Parathyroid adenoma (tissue), 2 donors: ENCODE data around the gene NR0B1.

Experiments
- H2AFZ ChIP-seq: fragments of 300-600 bp; sonication (generic); one replicate; pipeline ENCODE4 v1.7.0; 2017; ENCODE audit warnings: antibody characterized with exemption, mild to moderate bottlenecking
- H3K27ac ChIP-seq: fragments of 300-600 bp; sonication (generic); one replicate; pipeline ENCODE4 v1.7.0; 2017
- H3K27me3 ChIP-seq: fragments of 300-600 bp; sonication (generic); one replicate; pipeline ENCODE4 v1.7.0; 2017; ENCODE audit warnings: low read length; ENCODE audit not compliant: control insufficient read depth, insufficient read depth
- H3K36me3 ChIP-seq: fragments of 300-600 bp; sonication (generic); one replicate; pipeline ENCODE4 v1.7.0; 2017; ENCODE audit warnings: low read length; ENCODE audit not compliant: control insufficient read depth, insufficient read depth
- H3K4me1 ChIP-seq: fragments of 300-600 bp; sonication (generic); one replicate; pipeline ENCODE4 v1.7.0; 2017; ENCODE audit warnings: control low read depth
- H3K4me2 ChIP-seq: fragments of 300-600 bp; sonication (generic); one replicate; pipeline ENCODE4 v1.7.0; 2017; ENCODE audit warnings: low read length
- H3K4me3 ChIP-seq: fragments of 300-600 bp; sonication (generic); one replicate; pipeline ENCODE4 v1.7.0; 2017; ENCODE audit warnings: low read depth, low read length
- H3K79me2 ChIP-seq: fragments of 300-600 bp; sonication (generic); one replicate; pipeline ENCODE4 v1.7.0; 2017; ENCODE audit warnings: control low read depth
- H3K9ac ChIP-seq: fragments of 300-600 bp; sonication (generic); one replicate; pipeline ENCODE4 v1.7.0; 2017; ENCODE audit warnings: mild to moderate bottlenecking
- H3K9me3 ChIP-seq: fragments of 300-600 bp; sonication (generic); one replicate; pipeline ENCODE4 v1.7.0; 2017; ENCODE audit warnings: low read length; ENCODE audit not compliant: control insufficient read depth
- TF ChIP-seq, protein P1 (sequence below): fragments of 300-600 bp; sonication (generic); IDR thresholded peaks from one replicate; pipeline ENCODE4 v1.7.0; 2017; ENCODE audit warnings: antibody characterized with exemption, mild to moderate bottlenecking
- donor health status: primary hyperparathyroidism.

The NR0B1 gene

DNA sequence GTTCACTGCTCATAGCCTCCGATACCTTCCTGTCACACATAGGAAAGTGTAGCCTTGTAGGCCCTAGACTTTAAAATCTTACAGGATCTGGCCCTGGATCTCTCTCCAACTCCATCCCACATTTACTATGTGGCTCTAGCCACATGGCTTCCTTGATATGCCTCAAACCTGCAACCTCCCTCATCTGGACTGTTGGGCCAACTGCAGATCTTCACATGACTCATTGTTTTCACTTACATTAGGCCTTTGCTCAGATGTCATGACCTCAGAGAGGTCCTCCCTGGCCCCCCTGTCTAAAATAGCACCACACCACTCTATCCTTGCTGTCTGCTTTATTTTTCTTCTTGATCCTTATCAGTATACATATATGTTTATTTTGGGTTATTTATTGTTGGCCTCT lies 8.1 kb upstream of the NR0B1 start:
- TF ChIP-seq, protein P1, sequence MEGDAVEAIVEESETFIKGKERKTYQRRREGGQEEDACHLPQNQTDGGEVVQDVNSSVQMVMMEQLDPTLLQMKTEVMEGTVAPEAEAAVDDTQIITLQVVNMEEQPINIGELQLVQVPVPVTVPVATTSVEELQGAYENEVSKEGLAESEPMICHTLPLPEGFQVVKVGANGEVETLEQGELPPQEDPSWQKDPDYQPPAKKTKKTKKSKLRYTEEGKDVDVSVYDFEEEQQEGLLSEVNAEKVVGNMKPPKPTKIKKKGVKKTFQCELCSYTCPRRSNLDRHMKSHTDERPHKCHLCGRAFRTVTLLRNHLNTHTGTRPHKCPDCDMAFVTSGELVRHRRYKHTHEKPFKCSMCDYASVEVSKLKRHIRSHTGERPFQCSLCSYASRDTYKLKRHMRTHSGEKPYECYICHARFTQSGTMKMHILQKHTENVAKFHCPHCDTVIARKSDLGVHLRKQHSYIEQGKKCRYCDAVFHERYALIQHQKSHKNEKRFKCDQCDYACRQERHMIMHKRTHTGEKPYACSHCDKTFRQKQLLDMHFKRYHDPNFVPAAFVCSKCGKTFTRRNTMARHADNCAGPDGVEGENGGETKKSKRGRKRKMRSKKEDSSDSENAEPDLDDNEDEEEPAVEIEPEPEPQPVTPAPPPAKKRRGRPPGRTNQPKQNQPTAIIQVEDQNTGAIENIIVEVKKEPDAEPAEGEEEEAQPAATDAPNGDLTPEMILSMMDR = no peak

GRCh38 chrX:30313322-30313721 lies 4.1 kb upstream of the NR0B1 start:
- H3K27me3 ChIP-seq = no peaks in the 10 kb centered on the region
- H3K27ac ChIP-seq = no peak overlapping the region
- H3K36me3 ChIP-seq = no peaks in the 10 kb centered on the region
- H3K9me3 ChIP-seq = no peaks in the 10 kb centered on the region
- H3K4me3 ChIP-seq = no peak overlapping the region
- no peak overlapping the region for H2AFZ ChIP-seq
- H3K9ac ChIP-seq = no peak overlapping the region
- H3K4me2 ChIP-seq = no peak overlapping the region
- TF ChIP-seq, protein P1 = no peak
- no peaks in the 10 kb centered on the region for H3K4me1 ChIP-seq
- H3K79me2 ChIP-seq = no peaks in the 10 kb centered on the region

More for the DNA sequence above, 8.1 kb upstream of the NR0B1 start:
- Histone ChIP-seq H3K79me2 (no peaks in the 10 kb centered on the region), H3K27me3 (no peaks in the 10 kb centered on the region), H3K4me2 (no peak overlapping the region), H3K9ac (no peak overlapping the region), H3K36me3 (no peaks in the 10 kb centered on the region), H3K4me3 (no peak overlapping the region), H2AFZ (no peak overlapping the region), H3K4me1 (no peaks in the 10 kb centered on the region), H3K27ac (no peak overlapping the region), H3K9me3 (no peaks in the 10 kb centered on the region)

GRCh38 chrX:30312858-30313257 lies 3.7 kb upstream of the NR0B1 start:
- H3K36me3 ChIP-seq = no peaks in the 10 kb centered on the region
- no peak overlapping the region for H3K9ac ChIP-seq
- no peaks in the 10 kb centered on the region for H3K9me3 ChIP-seq
- no peaks in the 10 kb centered on the region for H3K27me3 ChIP-seq
- H3K4me1 ChIP-seq = no peaks in the 10 kb centered on the region
- H3K27ac ChIP-seq = no peak overlapping the region
- H3K4me3 ChIP-seq = no peak overlapping the region
- H3K4me2 ChIP-seq = no peak overlapping the region
- H3K79me2 ChIP-seq = no peaks in the 10 kb centered on the region
- H2AFZ ChIP-seq = no peak overlapping the region
- TF ChIP-seq, protein P1 = no peak

GRCh38 chrX:30310429-30311206 lies 1.4 kb upstream of the NR0B1 start:
- H2AFZ ChIP-seq = no peak overlapping the region
- no peak overlapping the region for H3K4me3 ChIP-seq
- no peak overlapping the region for H3K4me2 ChIP-seq
- H3K4me1 ChIP-seq = no peaks in the 10 kb centered on the region
- no peaks in the 10 kb centered on the region for H3K27me3 ChIP-seq
- no peaks in the 10 kb centered on the region for H3K36me3 ChIP-seq
- no peak overlapping the region for H3K9ac ChIP-seq
- no peaks in the 10 kb centered on the region for H3K79me2 ChIP-seq
- H3K9me3 ChIP-seq = no peaks in the 10 kb centered on the region
- TF ChIP-seq, protein P1 = no peak
- H3K27ac ChIP-seq = no peak overlapping the region
